ENCODE results near the gene TOMM6.

The TOMM6 gene

GRCh38 chr6:41787219-41787917 is at the start of gene TOMM6:
Gene TOMM6, plus strand, starts transcription at chr6:41787694. Its CDS starts 4 bp downstream, at chr6:41787698.
- peak; percentile 89 for DNase-seq (ENCODE audit: low spot score)

DNA sequence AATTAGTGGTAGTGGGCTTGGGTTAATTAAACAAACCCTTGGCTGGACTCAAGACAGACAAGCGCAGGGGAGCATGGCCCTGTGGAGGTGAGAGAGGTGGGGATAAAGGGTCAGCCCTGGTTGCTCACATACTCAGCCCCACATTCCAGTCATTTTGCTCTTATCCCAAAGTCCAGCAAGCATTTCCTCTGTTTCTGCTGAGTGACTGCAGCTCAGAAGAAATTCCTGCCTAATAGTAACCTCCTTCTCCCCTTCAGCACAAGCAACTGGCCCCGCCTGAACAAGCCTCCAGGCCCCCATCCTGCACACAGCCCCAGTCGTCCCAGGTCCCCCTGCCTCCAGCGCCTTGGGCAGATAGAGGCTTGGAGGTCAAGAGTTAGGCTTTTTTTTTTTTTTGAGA is 48.5 kb upstream of the TOMM6 start:
- no peak for DNase-seq (ENCODE audit: low spot score)

DNA sequence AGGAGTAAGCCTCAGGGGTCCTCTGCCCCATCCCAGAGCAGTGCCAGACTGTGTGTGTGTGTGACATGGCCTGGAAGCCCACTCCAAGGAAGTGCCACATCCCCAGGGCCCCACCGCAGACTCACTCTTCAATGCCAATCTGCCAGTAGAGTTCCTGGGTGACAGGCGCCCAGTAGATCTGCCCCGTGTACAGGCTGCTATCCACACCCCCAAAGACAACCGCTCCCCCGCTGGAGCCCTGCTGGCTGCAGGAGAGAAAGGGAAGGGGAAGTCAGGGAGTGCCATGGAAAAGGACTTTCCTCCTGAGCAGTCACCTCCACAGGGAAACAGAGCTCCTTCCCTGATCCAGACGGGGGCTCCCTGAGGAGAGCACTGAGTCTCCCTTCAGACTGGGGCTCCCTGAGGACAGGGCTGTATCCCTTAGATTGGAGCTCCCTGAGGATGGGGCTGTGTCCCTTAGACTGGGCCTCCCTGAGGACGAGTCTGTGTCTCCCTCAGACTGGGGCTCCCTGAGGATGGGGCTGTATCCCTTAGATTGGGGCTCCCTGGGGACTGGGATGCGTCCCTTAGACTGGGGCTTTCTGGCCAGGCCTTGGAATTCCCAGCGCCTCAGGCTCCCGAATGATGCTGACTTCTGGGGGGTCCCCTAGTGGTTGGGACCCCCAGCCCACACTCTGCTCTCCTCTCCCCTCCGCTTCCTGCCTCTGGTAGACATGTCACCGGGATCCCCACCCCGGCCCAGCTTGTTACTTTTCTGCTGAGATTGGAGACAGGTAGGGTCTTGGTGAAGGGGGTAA is 46.9 kb upstream of the TOMM6 start:
- DNase-seq (ENCODE audit: low spot score), result no peak

DNA sequence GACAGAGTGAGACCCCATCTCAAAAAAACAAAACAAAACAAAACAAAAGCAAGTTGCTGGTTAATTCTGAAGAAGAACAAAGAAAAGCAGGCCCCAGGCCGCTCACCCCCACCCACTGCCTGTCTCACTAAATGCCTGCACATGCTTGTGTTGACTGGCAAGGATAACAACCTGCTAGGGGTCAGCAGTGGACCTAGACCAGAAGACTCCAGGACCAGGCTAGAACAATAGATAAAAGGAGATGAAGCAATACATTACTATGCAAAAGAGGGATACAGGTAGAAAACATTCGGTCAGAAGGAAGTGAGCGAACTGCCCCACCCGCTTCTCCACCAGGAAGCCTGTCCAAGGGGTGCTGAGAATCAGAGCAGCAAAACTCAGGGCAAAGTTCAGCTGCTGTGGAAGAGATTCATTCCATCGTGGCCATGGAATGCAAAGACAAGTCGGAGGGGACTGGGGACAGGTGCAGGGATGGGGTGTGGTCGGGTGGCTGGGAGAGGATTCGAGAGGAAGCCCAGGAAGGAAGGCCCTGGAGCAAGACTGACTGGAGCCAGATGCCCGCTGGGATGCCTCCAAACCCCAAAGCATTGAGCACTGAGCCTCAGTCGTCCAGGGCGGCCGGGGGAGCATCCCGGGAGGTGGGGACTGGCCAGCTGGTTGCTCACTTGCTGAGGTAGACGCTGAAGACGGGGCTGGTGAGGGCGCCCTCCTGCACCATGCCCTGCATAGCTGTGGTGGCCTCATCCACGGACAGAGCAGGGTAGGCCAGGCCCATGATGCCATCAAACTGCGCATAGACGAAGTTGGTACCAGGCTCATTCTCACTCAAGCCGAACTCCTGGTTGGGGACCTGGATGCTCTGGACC is 45.6 kb upstream of the TOMM6 start:
- DNase-seq (ENCODE audit: low spot score), result no peak

DNA sequence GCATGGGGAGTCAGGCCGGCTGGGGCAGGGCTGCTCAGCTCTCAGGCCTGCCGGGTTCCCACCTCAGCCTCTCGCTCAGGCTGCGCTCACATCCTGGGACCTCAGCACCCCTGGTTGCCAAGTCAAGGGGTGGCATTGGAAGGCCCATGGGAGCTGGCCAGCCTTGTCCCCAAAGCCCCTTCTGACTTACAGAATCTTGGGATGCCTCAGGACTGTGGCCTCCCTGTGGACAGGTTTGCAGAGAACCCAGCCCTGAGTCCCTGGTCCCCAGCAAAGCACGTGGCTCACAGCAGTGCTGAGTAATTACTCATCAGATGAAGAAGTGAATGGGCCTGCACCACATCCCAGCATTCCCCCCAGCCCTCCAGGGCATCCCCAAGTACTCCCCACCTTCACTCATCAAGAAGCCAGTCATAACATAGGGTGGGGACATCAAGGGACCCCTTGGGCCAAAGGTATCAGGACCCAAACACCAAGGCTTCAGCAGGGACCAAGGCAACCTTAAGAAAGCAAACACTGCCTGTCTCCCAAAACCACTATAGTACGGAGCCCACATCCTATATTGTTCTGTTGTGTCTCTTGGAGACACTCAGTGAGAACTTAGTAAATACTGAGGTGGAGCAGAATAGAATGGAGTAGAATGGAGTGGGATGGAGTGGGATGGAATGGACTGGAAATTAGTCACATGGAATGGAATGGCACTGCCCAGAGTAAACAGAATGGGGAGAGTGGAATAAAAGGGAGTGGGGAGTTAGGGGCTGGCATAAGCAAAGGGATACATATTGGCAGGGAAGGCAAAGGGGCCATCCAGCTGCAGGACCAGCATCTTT is 43.9 kb upstream of the TOMM6 start:
- no peak for DNase-seq (ENCODE audit: low spot score)

- no peak for DNase-seq (ENCODE audit: low spot score)
These were observed 43.2 kb upstream of the TOMM6 start for GRCh38 chr6:41744236-41744787.

- DNase-seq (ENCODE audit: low spot score), result no peak
These were observed 41.4 kb upstream of the TOMM6 start for GRCh38 chr6:41746107-41746506.

DNA sequence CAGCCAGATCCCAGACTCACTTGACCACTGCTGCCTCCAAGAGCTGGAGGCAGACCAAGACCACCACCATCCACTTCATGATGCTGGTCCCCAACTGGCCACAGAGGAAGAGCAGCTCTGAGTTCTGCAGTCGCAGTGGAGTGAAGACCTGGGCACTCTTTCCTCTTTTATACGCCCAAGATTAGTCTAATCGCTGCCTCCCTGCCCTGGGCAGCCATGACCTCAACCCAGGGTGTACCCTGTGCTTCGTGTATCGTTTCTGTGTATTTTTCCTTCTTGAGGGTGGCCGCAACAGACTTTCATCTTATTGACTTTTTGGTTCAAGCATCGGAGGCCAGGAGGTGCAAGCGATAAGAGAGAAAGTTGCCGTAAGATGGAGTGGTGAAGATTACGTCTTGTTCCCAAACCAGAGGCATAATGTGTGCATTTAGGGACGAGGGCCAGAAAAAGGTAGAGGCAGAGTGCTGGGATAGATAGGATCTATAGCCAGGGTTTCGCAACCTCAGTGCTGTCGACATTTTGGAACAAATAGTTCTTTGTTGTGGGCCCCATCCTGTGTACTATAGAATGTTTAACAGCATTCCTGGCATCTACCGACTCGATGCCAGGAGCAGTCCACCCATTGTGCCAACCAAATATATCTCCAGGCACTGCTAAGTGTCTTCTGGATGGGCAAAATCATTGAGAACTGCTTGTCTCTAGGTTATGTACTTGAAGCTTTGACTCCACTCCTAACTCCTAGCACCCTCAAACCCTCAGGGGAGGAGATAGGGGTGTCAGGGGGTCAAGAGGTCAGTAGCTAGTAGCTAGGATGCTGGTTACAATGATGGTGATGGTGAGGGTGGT is 40.0 kb upstream of the TOMM6 start, which contains the start of gene PGC:
PGC (minus strand) TSS at position 142 of the 846 bp plus-strand sequence; CDS start at position 79, 63 bp downstream.
- DNase-seq (ENCODE audit: low spot score), result no peak

DNA sequence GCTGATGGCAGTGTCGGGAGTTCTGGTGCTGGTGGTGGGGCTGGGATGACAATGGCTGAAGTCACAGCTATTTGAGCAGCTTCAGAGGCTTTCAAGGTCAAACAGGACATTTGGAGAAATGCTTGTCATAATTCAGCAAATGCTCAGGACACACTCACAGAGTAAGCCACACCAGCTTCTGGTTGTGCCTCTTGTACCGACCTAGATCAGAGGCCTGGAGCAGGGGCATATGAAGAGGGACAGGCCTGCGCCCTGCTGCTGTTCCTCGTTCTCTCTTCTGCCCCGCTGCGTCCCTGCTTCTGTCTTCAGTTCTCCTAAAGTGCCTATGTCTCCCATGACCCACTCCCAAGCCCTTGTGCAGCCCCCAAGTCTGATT is 39.4 kb upstream of the TOMM6 start:
- DNase-seq (ENCODE audit: low spot score), result no peak

DNA sequence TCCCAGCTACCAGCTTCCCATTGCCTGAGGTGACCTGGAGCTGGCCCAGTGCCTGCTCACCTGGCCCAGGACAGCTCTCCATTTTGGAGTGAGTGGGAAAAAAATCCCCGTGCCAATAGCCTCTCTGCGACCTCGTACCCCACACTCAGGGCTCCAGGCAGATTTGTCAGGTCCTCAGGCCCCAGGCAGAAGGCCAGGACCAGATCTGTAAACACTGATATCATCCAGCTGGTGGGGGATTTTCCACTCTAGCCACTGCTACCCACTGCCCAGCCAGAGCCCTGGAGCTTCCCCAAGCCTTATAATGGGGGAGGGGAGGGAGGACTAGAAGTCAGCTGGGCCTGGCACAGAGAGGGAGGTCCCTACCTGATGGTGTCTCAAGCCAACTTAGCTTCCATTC is 39.0 kb upstream of the TOMM6 start:
- DNase-seq (ENCODE audit: low spot score), result no peak

GRCh38 chr6:41750374-41750773 is 37.1 kb upstream of the TOMM6 start:
- DNase-seq (ENCODE audit: low spot score), result no peak

GRCh38 chr6:41755895-41756294 is 31.6 kb upstream of the TOMM6 start:
- DNase-seq (ENCODE audit: low spot score), result no peak

- no peak for DNase-seq (ENCODE audit: low spot score)
These were observed 31.1 kb upstream of the TOMM6 start for GRCh38 chr6:41756354-41756753.

- no peak for DNase-seq (ENCODE audit: low spot score)
These were observed 30.2 kb upstream of the TOMM6 start for GRCh38 chr6:41757271-41757670.

DNA sequence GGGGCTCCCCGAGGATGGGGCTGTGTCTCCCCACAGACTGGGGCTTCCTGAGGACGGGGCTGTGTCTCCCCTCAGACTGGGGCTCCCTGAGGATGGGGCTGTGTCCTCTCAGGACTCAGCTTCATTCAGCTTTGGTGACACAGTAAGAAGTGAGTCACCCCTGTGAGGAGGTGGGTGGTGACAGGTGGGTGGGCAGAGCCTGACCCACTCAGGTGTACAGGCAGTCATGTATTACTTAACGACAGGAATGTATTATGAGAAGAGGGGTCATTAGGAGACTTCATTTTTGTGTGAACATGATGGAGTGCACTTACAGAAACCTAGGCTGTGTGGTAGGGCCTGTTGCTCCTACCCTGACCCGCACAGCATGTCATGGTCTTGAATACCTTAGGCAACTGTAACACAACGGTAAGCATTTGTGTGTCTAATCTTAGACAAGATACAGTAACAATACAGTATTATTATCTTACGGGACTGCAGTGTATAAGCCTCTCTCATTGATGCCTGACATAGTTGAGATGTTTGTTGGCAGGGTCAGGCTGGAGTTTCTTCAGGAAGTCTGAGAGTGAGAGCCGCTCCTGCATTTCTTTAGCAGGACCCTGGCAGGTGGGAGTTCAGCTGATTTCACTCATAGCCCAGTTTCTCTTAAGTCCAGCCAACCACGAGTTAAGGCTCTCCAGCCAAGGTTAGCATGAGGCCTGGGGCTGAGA is 29.4 kb upstream of the TOMM6 start:
- DNase-seq (ENCODE audit: low spot score), result no peak

DNA sequence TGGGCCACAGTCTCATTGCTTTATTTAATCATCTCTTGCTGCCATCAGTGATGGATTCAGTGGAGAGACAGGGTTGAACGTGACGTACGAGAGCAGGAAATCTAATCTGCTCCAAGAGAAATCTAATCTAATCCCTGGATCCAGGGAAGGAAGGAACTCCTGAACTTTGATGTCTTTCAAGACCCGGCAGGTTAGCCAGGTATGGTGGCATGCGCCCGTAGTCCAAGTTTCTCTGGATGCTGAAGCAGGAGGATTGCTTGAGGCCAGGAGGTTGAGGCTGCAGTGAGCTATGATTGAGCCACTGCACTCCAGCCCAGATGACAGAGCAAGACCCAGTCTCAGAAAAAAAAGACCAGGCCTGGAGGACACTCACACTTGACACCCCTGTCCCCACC is 28.9 kb upstream of the TOMM6 start:
- DNase-seq (ENCODE audit: low spot score), result no peak

DNA sequence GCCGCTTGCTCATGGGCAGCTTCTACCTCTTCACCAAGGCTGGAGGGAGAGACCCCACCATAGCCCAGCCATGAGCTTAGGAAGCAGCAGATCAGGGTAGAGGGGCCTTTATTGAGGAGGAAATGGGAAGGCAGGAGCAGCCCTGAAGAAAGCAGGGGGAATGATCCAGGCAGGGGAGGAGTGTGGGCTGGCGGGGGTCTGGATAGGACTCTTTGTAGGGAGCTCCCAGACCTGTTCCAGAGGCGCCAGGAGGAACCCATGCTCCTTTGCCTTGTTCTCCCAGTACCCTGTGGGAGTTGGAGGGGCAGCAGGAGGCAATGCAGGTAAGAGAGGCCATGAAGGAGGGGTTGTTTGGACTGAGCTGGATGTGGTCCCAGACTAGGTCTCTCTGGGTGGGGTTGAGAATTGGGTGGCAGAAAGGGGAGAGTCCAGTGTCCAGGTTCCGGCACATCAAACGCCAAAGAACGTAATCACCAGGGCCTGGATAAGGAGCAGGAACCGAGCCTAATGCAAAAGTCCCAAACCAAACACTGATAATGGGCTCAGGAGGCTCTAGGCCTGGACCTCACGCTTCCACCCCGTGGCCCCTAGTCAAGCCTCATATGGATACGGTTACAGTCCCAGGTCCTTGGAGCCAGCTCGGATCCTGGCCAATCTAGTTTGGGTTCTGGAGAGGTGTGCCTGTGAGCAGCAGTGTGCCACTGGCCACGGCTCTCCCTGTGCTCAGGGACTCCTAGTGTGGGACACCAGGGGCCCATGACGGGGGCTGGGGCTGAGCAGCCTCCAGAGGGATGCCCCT is 28.2 kb upstream of the TOMM6 start:
- no peak for DNase-seq (ENCODE audit: low spot score)

- DNase-seq (ENCODE audit: low spot score), result no peak
These were observed 27.5 kb upstream of the TOMM6 start for GRCh38 chr6:41759905-41760579.
